Embryonic facial prominence (tissue), 1 donor: ENCODE results near the gene FAM219A.

Experiments used
- DNase-seq: peaks from one replicate; pipeline ENCODE4 v3.0.0-alpha.2; 2016; ENCODE audit errors: extremely low spot score

FAM219A gene

GRCh38 chr9:34400686-34401602 lies 57.4 kb downstream of the FAM219A start:
- no peak for DNase-seq

- no peak for DNase-seq
Observed at GRCh38 chr9:34400275-34400674, 58.1 kb downstream of the FAM219A start.

GRCh38 chr9:34399729-34400128 lies 58.6 kb downstream of the FAM219A start:
- no peak for DNase-seq

- DNase-seq = no peak
Observed at GRCh38 chr9:34398875-34399274, 59.5 kb downstream of the FAM219A start.

- no peak for DNase-seq
Observed at GRCh38 chr9:34396276-34397214, 61.8 kb downstream of the FAM219A start.

- DNase-seq = no peak
Observed at GRCh38 chr9:34392511-34392910, 65.9 kb downstream of the FAM219A start.

- no peak for DNase-seq
Observed at GRCh38 chr9:34387239-34387638, 71.1 kb downstream of the FAM219A start.

- DNase-seq = no peak
Observed at GRCh38 chr9:34386656-34387055, 71.7 kb downstream of the FAM219A start.

- DNase-seq = no peak
Observed at GRCh38 chr9:34385561-34386230, 72.7 kb downstream of the FAM219A start.

GRCh38 chr9:34384368-34385165 lies 73.8 kb downstream of the FAM219A start:
- no peak for DNase-seq

GRCh38 chr9:34383904-34384303 lies 74.5 kb downstream of the FAM219A start:
- no peak for DNase-seq

GRCh38 chr9:34382879-34383278 lies 75.5 kb downstream of the FAM219A start:
- DNase-seq = no peak

GRCh38 chr9:34382054-34382453 lies 76.3 kb downstream of the FAM219A start:
- no peak for DNase-seq

GRCh38 chr9:34381323-34381722 lies 77.0 kb downstream of the FAM219A start:
- no peak for DNase-seq

GRCh38 chr9:34380511-34381315 lies 77.7 kb downstream of the FAM219A start:
- DNase-seq = peak; percentile 36

GRCh38 chr9:34380034-34380510 lies 78.3 kb downstream of the FAM219A start:
- no peak for DNase-seq

GRCh38 chr9:34379334-34380033 lies 78.9 kb downstream of the FAM219A start:
- DNase-seq = peak; percentile 25

- DNase-seq = no peak
Observed at GRCh38 chr9:34378376-34379060, 79.9 kb downstream of the FAM219A start.

GRCh38 chr9:34377404-34377746 lies 81.0 kb downstream of the FAM219A start:
- DNase-seq = no peak
